Activated T-cell treated with anti-CD3 and anti-CD28 coated beads for 48 hours (primary cell): ENCODE measurements around the gene TMEM132C.
"Not testable (repeated sequence)": the region's sequence is repeated elsewhere in the genome, so short reads cannot be mapped to it uniquely, and the experiment has no call there.

Experiments
- DNase-seq: peaks from one replicate; pipeline ENCODE4 v3.0.0-alpha.2; 2020; ENCODE audit warnings: low read depth

TMEM132C gene

DNA sequence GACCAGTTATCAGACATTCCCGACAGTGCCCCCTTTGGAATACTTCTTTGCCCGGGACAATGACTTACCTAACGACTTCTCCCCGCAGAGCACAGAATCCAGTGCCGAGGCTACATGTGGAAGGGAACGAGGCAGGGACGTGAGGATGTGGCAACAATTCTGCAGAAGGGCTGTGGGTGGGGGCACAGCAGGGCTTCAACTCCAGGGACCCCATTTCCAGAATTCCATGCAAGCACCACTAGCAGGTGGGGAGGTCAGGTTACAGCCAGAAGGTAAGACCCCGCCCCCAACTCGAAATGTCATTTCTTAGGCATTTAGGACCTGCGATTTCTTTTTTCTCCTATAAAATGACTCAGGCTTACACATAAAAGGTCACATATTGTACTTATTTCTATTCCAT lies 207.9 kb downstream of the TMEM132C start:
- DNase-seq, result no peak

DNA sequence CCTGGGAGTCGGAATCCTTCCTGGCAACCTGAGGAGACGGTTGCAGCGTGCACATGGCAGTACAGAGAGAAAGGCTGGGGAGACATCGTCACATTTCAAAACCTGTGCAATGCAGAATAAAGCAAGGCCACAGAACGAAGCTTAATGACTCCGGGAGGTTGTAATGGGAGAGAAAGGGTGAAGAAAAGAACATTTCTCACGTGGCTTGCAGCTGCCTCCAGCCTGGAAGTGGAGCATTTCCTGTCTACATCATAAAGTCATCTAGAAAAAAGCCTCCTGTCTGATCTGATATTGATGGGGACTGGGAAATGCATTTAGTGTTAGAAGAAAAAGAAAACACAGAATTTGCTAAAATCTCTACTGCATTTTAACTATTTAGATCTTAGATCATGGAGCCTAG lies 209.3 kb downstream of the TMEM132C start:
- no peak for DNase-seq

DNA sequence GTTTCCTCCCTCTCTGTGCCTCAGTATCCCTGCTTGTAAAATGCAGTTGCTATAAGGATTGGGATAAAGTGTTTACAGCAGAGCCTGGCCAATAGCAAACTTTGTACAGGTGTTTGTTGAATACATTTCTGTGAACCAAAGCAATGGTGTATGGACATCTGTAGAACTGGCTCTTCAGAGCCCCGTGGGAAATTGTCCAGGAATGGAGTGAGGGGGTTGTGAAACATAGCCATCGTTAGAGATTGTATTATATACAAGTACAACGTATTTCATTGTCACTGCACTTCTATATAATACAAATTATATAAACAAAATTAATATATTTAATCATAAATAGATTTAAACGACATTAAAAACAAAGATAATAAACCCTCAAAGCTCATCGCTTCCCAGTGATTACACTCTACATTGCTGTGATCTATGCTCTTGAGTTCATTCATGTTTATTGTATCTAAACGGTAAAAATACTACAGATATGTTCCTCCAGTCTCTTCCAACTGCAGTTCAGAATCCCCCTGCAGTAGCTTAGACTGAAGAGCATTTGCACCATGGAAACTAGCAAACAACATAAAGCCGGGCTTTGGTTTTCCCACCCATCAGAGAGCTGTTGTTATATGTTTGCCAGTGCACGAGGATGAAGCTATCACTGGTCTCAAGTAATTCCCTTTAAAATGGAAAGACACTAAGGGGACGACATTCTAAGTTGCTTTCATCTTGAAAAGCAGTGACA lies 216.7 kb downstream of the TMEM132C start:
- no peak for DNase-seq

DNA sequence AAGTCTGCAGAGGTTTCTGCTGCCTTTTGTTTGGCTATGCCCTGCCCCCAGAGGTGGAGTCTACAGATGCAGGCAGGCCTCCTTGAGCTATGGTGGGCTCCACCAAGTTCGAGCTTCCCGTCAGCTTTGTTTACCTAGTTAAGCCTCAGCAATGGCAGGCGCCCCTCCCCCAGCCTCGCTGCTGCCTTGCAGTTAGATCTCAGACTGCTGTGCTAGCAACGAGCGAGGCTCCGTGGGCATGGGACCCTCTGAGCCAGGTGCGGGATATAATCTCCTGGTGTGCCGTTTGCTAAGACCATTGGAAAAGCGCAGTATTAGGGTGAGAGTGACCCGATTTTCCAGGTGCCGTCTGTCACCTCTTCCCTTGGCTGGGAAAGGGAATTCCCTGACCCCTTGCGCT lies 230.4 kb downstream of the TMEM132C start:
- DNase-seq, result not testable (repeated sequence)

DNA sequence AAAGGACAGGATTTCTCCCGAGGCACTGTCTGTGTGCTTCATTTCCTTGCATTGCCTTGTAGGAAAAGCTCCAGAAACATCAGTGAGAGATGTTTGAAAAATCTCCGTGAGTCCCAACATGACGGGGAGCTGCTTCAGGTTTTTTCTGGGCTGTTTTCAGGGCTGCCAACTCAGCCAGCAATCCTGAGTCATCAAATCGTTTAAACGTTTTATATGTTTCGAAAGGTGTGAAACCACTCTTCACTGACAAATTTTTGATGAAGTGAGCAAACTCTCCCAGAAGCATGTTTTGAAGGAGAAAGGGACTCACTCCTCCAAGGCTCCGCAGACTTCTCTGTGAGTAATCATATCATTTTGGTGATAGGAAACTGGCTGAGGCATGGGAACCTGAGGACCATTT lies 240.5 kb downstream of the TMEM132C start:
- DNase-seq, result no peak

DNA sequence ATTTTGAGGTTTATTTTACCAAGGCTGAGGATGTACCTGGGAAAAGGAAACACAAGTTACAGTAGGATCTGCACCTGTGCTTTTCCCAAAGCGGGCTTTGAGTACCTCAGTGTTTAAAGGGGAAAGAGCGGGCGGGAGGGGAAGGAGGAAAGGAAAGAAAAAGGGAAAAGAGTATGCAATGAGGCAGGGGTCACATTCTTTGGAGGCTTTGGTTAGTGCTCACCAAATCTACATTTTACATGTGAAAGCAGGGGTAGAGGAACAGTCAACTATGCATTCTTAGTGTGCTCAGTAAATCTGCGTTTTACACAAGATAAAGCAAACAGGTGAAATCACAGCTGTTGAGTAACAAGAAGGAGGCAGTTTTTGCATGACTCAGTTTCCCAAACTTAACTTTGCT lies 242.2 kb downstream of the TMEM132C start:
- no peak for DNase-seq

DNA sequence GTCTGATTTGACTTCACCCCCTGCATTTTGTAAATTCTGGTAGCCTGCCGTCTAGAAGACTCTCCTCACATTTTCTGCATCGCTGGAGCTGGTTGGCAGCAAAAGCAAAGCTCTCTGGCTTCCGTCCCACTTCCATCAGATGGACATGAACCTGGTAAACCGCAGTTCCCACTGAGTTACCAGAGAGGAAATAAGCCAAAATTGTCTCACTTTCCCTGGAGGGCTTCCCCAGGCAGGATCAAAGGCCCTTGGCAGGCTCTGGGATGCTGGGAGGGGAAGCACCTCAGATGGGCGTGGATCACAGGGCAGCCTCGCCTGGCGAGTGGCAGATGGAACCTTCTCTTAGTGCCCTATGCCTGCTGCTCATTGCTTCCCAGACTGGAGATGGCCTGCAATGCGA lies 243.5 kb downstream of the TMEM132C start:
- DNase-seq, result no peak

DNA sequence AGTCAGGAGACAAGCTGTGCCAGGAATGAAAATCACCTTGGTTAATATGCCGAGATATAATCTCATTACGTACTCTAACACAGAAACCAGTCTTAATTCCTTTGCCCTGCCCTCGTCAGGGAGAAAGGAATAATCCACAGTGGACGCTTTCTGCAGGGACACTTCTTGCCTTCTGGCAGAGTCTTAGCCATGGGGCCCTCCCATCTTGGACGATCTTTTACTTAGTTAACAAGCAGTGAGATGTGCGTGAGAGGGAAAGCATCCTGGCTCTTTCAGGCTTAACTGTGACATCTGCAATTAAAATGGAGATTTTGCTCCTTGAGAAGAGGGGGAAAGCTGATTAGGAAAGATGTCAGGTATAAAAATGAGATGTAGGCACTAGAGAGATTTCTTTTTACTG lies 246.4 kb downstream of the TMEM132C start:
- no peak for DNase-seq

DNA sequence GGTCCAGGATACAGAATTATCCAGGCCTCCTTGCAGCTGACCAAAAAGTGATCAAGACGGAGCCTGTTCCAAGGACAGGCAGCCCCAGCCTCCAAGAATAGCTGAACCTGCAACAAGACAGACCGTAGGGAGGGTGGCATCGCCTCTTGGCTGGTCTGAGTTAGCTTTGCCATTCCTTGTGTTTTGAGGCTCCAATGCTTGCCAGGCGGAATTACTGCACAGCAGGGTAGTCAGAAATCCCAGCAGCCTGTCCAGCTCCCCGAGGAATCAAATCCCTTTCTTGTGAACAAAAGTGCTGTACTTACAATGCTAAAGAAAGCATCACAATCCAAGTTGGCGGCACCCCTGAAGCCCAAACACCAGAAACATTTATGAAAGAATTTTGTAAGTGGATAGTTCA lies 246.9 kb downstream of the TMEM132C start:
- no peak for DNase-seq

DNA sequence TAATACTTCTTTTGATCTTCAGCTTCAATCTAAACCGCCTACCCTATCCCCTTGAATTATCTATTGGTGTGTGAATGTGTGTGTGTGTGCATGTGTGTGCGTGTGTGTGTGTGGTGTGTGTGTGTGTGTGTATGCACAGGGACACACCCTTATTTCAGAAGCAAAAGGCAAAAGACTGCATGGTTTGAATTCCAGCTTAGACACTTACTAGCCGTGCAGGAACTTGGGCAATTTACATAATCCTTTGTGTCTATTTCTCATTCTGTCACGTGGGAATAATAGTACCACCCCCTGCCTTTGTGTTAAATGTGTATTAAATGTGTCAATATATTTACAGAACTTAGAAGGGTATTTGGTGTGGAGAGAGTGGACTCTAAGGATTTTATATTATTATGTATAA lies 251.7 kb downstream of the TMEM132C start:
- no peak for DNase-seq

DNA sequence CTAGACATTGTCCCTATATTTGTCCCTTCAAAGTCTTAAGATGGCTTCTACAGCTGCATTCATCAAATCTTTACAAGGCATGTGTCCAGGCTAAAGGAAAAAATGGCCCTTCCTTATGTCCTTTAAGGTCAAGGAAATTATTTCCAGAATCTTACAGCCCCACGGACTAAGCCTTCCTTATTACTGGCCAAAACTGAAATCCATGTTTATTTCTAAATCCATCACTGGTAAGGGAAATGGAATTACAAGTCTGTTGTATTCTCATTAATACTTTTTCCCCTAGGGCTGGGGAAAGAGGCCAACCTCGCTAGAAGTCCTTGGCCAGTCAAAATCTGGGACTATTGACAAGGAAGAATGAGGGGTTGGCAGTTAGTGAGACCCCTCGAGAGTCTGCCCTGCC lies 252.5 kb downstream of the TMEM132C start:
- no peak for DNase-seq

DNA sequence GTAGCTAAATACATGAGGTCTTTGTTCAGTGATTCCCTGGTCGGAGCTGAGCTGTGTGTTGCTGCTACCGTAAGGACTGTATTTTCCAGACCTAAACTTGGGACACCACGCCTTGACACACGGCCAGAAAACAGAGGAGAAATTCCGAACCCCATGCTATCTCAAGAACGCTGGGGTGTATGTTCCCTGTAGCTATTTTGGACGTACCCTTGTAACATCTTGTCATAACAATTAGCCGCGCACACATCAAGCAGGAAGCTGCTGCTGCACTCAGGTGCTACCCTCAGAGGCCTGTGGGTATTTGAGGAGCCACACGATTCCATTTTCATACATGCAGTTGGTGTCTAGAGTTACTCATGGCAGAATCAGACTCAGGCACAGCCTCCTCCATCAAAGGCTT lies 255.0 kb downstream of the TMEM132C start:
- DNase-seq, result no peak

DNA sequence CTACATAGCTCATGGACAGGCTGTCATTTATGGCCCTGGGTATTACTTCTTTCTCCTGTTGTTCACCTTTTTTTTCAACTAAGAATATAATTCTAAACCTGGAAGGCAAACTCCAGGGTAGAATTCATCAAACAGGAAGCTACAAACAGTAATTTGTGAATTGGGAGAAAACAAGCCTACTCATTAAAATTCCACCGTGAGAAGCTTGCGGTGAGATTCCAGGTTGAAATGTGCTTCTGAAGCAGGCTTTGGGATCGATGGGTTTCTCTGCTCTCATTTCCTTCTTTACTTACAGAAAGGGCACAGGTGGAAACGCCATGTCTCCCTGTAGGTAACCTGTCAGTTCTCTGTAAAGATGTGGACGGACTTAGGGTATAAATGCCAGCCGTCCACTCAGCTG lies 257.5 kb downstream of the TMEM132C start:
- no peak for DNase-seq

DNA sequence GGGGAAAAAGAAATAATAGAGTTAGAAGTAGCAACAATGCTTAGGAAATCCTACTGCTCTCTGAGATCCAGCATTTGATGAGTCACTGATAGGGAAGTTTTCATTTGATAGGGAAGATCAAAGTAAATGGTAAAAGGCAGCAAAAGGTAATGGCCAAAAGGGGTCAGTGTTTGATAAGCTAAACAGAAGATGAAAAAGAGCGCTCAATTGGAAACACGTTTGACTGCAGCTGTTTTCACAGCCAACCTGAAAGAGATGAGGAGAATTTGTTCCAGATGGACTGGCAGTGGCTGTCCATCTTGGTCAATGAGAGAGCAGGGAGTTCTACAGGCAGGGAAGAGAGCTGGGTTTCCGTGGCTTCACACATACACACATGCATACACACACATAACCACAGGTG lies 264.2 kb downstream of the TMEM132C start:
- no peak for DNase-seq

DNA sequence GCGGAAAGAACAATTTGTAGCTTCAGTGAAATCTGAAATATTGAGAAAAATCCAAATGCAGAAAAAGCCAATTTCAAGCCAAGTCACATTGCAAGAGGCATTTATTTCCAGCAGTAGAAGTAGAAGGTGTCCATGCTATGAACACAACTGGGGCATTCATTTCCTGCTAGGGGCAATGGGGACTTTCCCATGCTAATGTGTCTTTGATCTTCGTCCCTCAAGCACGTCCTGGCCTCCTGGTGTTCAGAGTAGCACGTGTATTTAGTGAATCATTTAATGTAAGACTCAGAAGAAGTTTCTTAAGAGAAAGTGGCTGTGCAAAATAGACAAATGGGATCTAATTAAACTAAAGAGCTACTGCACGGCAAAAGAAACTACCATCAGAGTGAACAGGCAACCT lies 267.9 kb downstream of the TMEM132C start:
- DNase-seq, result no peak

DNA sequence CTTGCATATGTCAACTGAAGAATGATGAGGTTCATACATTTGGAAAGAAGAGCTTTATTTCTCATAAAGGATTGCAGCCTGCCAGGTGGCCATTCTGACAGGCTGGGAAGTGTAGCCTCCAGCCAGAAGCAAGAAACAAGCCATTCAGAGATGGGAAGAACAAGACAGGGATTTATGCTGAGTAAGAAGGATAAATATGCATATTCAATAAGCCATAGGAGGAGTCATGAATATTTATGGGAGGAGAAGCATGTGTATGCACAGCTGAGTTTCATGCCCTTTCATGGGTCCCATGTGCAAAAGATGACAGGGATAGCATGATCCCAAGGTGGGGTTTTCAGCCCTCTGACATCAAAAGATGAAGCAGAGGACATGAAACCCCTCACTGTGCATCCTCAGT lies 269.8 kb downstream of the TMEM132C start:
- no peak for DNase-seq

DNA sequence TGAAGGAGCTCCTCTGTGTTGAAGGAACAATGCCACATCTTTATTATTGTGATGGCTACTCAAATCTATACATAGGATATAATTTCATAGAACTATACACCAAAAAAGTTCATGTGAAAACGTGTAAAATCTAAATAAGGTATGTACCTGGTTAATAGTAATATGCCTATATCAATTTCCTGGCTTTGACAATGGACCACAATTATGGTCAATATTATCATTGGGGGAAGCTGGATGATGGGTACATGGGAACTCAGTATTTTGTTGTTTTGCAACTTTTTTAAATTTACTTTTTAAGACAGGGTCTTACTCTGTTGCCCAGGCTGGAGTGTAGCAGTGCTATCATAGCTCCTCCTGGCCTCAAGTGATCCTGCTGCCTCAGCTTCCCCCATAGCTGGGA lies 270.7 kb downstream of the TMEM132C start:
- DNase-seq, result no peak

DNA sequence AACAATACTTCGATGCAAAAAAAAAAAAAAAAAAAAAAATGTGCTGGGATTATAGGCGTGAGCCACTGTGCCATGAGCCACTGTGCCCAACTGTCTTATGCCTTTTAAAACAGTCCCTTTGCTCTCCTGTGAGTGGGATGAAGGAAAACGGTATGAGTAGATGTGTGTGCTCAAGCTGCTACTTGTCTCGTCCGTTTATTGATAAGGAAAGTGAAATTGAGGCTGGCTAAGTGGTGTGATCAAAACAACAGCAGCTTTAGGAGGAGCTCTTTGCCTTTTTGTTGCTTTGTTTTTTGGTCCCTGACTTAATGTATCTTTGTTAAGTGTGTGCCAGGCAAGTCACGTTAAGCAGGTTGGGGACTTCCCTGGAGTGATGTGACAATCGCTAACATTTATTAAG lies 275.9 kb downstream of the TMEM132C start:
- no peak for DNase-seq

DNA sequence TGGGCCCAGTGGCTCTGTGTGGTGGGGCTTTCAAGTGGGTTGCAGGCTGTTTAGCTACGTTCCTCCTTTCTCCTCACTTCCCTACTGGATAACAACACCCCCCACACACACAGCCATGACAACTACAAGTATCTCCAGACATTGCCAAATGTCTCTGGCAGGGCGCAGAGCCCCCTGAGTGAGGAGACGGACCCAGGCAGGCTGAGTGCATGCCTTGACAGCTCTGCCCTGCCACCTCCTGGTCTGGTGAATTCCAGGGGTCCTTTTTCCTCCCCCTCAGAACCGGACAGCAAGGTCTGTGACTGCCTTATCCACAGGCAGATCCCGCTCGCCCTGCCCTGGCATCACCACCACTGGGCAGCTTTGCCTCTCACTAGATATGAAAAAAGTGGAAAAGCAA lies 276.5 kb downstream of the TMEM132C start:
- no peak for DNase-seq

DNA sequence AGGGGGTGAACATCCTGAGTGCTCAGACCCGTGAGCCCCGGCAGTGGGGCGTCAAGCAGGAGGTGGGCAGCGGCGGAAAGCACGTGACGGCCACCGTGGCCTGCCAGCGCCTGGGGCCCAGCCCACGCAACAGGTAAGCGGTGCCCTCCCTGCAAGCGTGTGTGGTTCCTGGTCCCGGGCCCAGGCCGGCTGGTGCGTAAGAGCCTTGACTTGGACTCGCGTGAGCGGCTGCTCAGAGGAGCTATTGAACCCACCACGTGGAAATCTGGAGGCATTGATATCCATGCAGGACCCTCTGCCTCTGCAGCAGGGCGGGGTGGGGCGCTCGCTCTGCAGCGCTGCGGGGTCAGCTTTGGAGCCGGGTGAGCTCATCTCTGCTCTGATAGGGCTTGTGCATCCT lies 277.0 kb downstream of the TMEM132C start:
- no peak for DNase-seq

DNA sequence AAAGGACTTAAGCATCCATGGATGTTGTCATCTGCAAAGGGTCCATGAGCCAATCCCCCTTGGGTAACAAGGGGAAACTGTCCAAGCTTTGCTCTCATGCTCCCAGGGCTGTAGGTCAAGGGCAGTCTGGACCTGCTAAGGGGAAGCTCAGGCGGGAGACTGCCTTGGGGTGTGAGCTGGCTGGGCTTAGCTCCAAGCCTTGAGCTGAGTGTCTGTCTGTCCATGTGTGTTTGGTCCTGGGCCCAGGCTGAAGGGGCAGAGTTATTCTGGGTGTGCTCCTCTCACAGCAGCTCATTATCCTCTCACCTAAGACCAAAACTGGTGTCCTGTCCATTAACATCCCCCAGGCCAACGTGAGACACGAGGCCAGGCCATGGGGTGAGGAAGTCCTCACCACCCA lies 282.0 kb downstream of the TMEM132C start:
- DNase-seq, result no peak

DNA sequence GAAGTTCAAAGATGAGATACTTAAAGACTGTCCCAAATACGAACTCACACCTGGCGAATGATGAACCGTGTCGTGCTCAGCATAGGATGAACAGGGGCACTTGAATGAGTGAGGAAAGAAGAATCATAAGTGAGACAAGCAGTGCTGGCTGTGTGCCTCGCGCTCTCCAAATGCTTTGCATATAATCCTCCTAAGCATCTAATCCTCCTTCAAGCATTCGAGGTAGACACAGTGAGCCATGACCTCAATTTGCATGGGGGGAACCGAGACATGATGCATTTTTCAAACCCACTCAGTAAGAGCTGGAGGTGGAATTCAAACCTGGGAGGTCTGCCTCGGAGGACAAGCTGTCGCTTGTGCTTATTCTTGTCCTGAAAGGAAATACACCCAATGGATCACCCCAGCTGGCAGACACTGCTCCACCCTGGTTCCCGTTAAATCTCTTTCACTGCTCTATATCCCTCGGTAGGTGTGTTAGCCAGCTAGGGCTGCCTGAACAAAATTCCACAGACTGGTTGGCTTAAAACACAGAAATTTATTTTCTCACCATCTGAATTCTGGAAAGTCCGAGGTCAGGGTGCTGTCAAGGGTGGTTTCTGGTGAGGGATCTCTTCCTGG lies 282.7 kb downstream of the TMEM132C start:
- no peak for DNase-seq

DNA sequence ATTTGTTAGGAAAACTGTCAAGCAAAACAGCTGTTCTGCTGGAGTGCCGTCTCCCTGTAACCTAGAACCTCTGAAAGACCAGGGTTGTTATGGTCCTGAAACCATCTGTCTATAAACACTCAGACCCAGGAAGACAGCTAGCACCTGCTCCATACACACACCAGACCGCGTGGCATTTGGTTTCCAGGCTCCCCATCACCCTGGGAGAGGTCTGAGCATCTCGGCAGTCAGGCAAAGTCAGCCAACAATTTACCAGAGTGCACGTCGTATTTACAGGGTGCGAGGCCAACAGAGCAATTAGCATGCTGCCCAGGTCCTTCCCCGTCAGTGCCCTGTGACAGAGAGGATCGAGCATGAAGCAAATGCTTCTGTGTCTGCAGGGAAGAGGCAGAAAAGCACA lies 284.3 kb downstream of the TMEM132C start:
- DNase-seq, result no peak
